Activated T-helper 1 cell treated with anti-CD3 and anti-CD28 coated beads, Interleukin-12 subunit alpha, Interleukin-12 subunit beta, Interleukin-2, Interleukin-4 antibody, amounts not matched to agents 30 ng/mL and 10 ng/mL and 1 ng/mL, durations not matched to agents 14 hours and 24 hours and 36 hours (primary cell): ENCODE measurements around the gene TUBA8. TPM values are rescaled to one million over a fixed set of nuclear protein-coding genes. Genes with fewer than 3 reads are reported as not detected.

ENCODE experiments used
- total RNA-seq: library from RNA; stranded (reverse); gene quantifications from 2 replicates; pipeline ENCODE4 v1.2.3, GENCODE V29; 2022

TUBA8 gene
- total RNA-seq, 1 donor from 2014 or later = 1.5 TPM

Other genes starting within 250 kb of the TUBA8 start
- 47.8 and 50.6 TPM in 2 replicates for gene MICAL3, start 86.2 kb upstream of the TUBA8 start, total RNA-seq
- 50.0 and 54.4 TPM in 2 replicates for gene PEX26, start 32.8 kb upstream of the TUBA8 start, total RNA-seq
- gene USP18, start 39.4 kb downstream of the TUBA8 start, total RNA-seq = 22.4 and 24.2 TPM in 2 replicates